ENCODE measurements around the gene NBPF26.
"Not testable (repeated sequence)": the region's sequence is repeated elsewhere in the genome, so short reads cannot be mapped to it uniquely, and the experiment has no call there.

The NBPF26 gene

DNA sequence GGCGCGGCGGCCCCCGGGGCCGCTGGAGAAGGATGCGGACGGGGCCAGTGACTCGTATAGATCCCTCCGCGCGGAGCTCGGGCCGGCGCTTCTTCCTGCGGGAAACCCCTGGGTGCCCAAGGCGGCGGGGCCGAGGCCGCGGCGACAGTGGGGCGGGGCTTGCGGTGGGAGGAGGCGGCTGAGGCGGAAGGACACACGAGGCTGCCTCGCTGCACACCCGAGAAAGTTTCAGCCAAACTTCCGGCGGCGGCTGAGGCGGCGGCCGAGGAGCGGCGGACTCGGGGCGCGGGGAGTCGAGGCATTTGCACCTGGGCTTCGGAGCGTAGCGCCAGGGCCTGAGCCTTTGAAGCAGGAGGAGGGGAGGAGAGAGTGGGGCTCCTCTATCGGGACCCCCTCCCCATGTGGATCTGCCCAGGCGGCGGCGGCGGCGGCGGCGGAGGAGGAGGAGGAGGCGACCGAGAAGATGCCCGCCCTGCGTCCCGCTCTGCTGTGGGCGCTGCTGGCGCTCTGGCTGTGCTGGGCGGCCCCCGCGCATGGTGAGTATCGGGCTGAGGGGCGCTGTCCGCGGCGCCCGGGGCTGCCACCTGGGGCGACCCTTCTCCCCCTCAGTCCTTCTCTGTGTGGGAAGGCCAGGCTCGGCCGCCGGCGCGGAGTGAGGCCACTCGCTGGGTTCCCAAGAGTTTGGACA, at the start of gene NBPF26:
Gene NBPF26 (plus strand): TSS at position 231 of the 688 bp plus-strand sequence.
- H3K27ac ChIP-seq = not testable (repeated sequence)

DNA sequence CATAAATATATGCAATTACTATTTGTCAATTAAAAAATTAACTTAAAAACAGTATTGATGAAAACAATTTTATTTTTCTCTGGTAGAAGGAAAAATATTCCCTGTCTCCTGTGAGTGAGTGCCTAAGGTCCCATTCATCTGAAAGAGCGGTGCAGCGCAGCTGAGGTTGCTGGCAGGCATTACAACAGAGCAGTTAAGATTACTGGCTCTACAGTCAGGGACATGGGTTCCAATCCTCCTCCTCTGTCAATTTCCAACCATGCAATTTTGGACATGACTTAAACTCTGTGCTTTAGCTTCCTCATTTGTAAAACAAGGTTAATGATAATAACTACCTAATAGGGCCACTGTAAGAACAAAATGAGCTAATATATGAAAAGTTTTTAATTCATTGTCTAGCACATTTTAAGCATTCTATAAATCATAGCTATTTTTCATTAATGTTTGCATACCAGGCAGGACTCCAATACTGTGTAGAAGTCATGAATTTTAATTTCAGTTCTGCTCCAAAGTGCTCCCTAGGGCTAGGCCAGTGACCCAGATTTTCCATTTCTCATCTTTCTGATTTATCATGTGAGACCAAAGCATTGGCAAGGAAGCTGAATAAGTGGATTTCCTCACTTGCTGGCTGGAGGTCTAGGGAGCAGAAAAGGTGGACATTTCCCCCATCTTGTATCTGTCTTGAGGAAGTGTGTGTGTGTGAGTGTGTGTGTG, 43.5 kb upstream of the NBPF26 start:
- H3K27ac ChIP-seq = not testable (repeated sequence)

DNA sequence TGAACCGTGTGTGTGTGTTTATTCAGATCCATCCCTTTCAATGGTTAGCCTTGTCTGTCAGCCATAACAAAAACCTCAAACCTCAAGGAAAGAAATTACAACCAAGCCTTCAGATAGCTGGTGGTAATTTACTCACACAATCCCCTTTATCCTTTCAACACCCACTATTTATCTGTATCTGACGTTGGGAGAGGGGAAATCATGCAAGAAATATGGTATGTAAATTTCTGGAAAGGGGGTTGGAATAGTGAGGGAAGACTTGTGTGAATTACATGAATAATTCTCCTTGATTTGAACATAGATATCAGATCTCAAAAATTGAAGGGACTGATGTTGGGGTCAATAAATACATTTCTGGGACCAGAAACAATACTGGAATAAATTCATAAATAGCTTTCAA, 42.8 kb upstream of the NBPF26 start:
- H3K27ac ChIP-seq = not testable (repeated sequence)

- H3K27ac ChIP-seq = not testable (repeated sequence)
Measured at GRCh38 chr1:120684397-120684796, 39.3 kb upstream of the NBPF26 start.

GRCh38 chr1:120685622-120686021, 38.1 kb upstream of the NBPF26 start:
- not testable (repeated sequence) for H3K27ac ChIP-seq

- not testable (repeated sequence) for H3K27ac ChIP-seq
Measured at GRCh38 chr1:120687250-120687649, 36.5 kb upstream of the NBPF26 start.

GRCh38 chr1:120700807-120701562, 22.8 kb upstream of the NBPF26 start:
- not testable (repeated sequence) for H3K27ac ChIP-seq

- H3K27ac ChIP-seq = not testable (repeated sequence)
Measured at GRCh38 chr1:120723358-120723714, 409 bp upstream of the NBPF26 start.

DNA sequence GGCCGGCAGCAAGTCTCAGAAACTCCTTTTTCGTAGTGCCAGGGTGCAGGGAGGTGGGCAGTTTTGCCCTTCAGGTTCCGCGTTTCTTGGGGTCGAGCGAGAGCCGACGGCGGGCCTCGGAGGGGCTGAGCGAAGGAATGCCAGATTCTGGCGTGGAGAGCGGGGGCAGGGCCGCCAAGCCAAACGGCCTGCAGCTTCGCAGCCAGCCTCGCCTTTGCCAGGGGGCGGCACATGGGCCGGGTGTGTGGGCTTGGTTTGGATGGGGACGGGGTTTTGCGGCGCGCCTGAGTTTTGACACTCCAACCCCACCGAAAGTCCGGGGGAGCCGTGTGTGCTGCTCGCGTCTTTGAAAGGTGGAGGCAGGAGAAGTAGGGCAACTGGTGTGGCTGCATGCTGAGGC, 762 bp downstream of the NBPF26 start:
- not testable (repeated sequence) for H3K27ac ChIP-seq

- H3K27ac ChIP-seq = not testable (repeated sequence)
Measured at GRCh38 chr1:120728811-120729210, 5.1 kb downstream of the NBPF26 start.

DNA sequence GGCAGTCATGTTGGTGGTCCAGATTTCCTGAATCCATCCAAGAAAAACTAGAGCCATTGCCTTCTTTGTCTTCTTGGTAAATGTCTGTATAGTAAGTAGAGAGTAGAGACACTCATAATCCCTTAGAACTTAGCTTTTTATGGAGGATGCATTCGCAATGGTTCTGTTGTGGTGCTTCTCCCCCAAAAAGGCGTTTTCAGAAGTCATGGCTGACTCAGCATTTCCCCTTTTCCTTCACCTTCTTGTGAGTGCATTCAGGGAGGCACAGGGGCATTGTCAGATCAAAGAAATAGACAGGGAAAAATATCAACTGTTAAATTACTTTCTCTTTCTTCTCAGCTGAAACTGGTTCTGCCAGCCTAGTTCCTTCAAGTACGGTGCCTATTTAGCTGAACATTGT, 45.3 kb downstream of the NBPF26 start:
- not testable (repeated sequence) for H3K27ac ChIP-seq

DNA sequence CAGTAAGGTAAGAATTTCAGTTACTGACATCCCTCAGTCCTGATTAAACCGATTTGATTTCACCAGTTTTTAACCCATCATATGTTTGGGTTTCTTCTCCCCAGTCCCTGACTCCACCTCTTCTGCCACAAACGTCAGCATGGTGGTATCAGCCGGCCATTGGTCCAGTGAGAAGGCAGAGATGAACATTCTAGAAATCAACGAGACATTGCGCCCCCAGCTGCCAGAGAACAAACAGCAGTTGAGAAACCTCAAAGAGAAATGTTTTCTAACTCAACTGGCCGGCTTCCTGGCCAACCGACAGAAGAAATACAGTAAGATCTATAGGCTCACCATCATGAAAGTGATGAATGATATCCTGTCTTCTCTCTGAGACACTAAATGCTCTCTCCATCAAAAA, 81.7 kb downstream of the NBPF26 start:
- H3K27ac ChIP-seq = not testable (repeated sequence)

GRCh38 chr1:120811822-120812221, 88.1 kb downstream of the NBPF26 start:
- not testable (repeated sequence) for H3K27ac ChIP-seq
- TF ChIP-seq CTCF (IDR thresholded peaks at IDR 0.05) = peak; percentile 77

DNA sequence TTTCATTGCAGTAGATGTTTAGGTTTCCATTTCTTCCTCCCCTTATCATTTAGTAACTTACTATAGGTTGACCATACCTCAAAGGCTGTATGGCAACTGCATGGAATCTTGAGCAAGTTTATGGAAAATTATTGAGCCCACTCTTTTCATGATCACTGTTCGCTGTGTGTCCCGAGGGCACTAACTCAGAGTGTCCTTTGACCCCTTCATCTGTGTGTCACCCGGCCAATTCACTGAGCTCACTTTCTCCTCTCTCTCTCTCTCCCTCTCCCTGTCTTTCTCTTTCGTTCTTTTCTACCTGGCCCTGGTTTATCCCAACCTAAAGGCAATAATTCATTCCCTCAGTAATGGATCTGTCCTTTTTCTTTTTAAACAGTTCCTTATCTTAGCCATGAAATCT, 101.3 kb downstream of the NBPF26 start:
- H3K27ac ChIP-seq = not testable (repeated sequence)

DNA sequence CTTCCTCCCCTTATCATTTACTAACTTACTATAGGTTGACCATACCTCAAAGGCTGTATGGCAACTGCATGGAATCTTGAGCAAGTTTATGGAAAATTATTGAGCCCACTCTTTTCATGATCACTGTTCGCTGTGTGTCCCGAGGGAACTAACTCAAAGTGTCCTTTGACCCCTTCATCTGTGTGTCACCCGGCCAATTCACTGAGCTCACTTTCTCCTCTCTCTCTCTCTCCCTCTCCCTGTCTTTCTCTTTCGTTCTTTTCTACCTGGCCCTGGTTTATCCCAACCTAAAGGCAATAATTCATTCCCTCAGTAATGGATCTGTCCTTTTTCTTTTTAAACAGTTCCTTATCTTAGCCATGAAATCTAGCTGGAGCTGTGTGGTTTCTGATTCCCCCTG, 102.9 kb downstream of the NBPF26 start:
- H3K27ac ChIP-seq = not testable (repeated sequence)
